ENCODE measurements around the gene DGKQ. TPM values are rescaled to one million over a fixed set of nuclear protein-coding genes. Genes with fewer than 3 reads are reported as not detected.

Gene DGKQ
- total RNA-seq, 4 donors from 2014 or later, result 51.8 to 147 (median 86.0) TPM

DNA sequence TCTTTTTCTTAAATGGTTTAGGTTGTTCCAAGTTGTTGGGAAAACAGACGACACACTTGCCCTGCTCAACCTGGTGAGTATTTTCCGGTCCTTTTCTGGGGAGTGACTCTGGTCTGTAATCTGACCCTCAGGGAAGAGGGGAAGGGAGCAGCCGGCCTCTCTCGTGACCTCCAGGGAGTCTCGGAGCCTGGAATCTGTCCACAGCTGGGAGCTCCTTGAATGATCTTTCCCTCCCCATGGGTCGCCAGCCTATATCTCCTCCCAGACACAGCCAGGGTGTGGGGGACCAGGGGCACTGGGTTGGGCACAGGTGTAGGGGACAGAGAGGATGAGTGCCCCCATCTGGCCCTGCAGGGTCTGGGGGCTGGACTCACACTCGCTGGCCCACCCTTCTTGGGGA, 22.2 kb downstream of the DGKQ start:
- DNase-seq, result no peak
- H3K36me3 ChIP-seq, result peaks cover 0 to 5% (median 0%) of the 10 kb centered on the region in 4 donors
- H3K4me1 ChIP-seq, result no peaks in the 10 kb centered on the region
- no peak overlapping the region for H3K4me3 ChIP-seq
- H3K27ac ChIP-seq, result no peak overlapping the region
- 69 to 80% methylated on average over 1 to 6 of the region's 7 CpGs for whole genome bisulfite sequencing, 2 donors (ENCODE audit: low coverage in 1 of 2)
- in situ Hi-C loops (cut with MboI; ENCODE audit: low pct_ligation_motif_present in 1 of 4, low pct_unique_long_range_greater_than_20kb in 1 of 4, low sequenced_read_pairs in 3 of 4) (no loop called here), intact Hi-C loops (cut with DNase I; ENCODE audit: low total_unique reads) (no loop called here)
- H3K27me3 ChIP-seq, result no peaks in the 10 kb centered on the region
- TF ChIP-seq POLR2AphosphoS5 (IDR thresholded peaks at IDR 0.05) (no peak), POLR2A (IDR thresholded peaks at IDR 0.05) (no peak), EP300 (IDR thresholded peaks at IDR 0.05; ENCODE audit: low read depth) (no peak)
- TF ChIP-seq, protein P1, sequence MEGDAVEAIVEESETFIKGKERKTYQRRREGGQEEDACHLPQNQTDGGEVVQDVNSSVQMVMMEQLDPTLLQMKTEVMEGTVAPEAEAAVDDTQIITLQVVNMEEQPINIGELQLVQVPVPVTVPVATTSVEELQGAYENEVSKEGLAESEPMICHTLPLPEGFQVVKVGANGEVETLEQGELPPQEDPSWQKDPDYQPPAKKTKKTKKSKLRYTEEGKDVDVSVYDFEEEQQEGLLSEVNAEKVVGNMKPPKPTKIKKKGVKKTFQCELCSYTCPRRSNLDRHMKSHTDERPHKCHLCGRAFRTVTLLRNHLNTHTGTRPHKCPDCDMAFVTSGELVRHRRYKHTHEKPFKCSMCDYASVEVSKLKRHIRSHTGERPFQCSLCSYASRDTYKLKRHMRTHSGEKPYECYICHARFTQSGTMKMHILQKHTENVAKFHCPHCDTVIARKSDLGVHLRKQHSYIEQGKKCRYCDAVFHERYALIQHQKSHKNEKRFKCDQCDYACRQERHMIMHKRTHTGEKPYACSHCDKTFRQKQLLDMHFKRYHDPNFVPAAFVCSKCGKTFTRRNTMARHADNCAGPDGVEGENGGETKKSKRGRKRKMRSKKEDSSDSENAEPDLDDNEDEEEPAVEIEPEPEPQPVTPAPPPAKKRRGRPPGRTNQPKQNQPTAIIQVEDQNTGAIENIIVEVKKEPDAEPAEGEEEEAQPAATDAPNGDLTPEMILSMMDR (IDR thresholded peaks at IDR 0.05), result no peak
- no peaks in the 10 kb centered on the region for H3K9me3 ChIP-seq

DNA sequence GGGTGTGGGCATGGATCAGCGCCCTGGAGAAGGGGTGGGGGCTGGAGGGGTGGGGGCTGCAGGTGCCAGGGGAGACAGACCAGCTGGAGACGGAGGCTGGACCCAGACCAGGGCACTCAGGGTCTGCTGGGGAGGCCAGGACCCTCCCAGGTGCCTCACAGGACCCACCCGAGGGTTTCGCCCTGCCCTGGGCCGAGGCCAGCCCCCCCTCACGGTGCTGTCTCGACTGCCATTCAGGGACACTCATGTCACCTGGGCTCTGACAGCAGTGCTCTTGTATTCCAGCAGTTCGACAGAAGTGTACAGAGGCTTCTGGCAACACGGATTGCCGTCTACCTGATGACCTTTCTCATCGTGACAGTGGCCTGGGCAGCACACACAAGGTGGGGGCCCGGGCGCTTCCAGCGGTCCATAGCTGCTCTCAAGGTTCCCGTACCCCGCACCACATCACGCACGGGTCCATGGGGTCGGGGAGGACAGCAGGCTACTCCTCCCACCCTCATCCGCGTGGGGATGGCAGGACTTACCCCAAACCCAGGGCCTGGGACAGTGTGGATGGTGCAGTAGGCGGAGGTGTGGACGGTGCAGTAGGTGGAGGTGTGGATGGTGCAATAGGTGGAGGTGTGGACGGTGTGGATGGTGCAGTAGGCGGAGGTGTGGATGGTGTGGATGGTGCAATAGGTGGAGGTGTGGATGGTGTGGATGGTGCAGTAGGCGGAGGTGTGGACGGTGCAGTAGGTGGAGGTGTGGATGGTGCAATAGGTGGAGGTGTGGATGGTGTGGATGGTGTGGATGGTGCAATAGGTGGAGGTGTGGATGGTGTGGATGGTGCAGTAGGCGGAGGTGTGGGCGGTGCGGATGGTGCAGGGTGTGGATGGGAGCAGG, 23.0 kb downstream of the DGKQ start:
- TF ChIP-seq POLR2AphosphoS5 (IDR thresholded peaks at IDR 0.05) (no peak), EP300 (IDR thresholded peaks at IDR 0.05; ENCODE audit: low read depth) (no peak), POLR2A (IDR thresholded peaks at IDR 0.05) (no peak)
- TF ChIP-seq, protein P1 (IDR thresholded peaks at IDR 0.05), result no peak
- no peaks in the 10 kb centered on the region for H3K9me3 ChIP-seq
- intact Hi-C loops (cut with DNase I; ENCODE audit: low total_unique reads) (no loop called here), in situ Hi-C loops (cut with MboI; ENCODE audit: low pct_ligation_motif_present in 1 of 4, low pct_unique_long_range_greater_than_20kb in 1 of 4, low sequenced_read_pairs in 3 of 4) (no loop called here)
- H3K27me3 ChIP-seq, result no peaks in the 10 kb centered on the region
- H3K36me3 ChIP-seq, result peaks cover 0 to 5% (median 0%) of the 10 kb centered on the region in 4 donors
- H3K4me1 ChIP-seq, result no peaks in the 10 kb centered on the region
- H3K27ac ChIP-seq, result no peak overlapping the region
- 90 to 100% methylated on average over 5 to 30 of the region's 30 CpGs for WGBS, 2 donors (ENCODE audit: low coverage in 1 of 2)
- DNase-seq, result no peak
- no peak overlapping the region for H3K4me3 ChIP-seq

- in situ Hi-C loops (cut with MboI; ENCODE audit: low pct_ligation_motif_present in 1 of 4, low pct_unique_long_range_greater_than_20kb in 1 of 4, low sequenced_read_pairs in 3 of 4) (no loop called here), intact Hi-C loops (cut with DNase I; ENCODE audit: low total_unique reads) (no loop called here)
- Histone ChIP-seq H3K4me3 (no peak overlapping the region), H3K9me3 (no peaks in the 10 kb centered on the region), H3K36me3 (peaks cover 0 to 5% (median 0%) of the 10 kb centered on the region in 4 donors), H3K4me1 (no peaks in the 10 kb centered on the region), H3K27me3 (no peaks in the 10 kb centered on the region), H3K27ac (no peak overlapping the region)
- TF ChIP-seq EP300 (IDR thresholded peaks at IDR 0.05; ENCODE audit: low read depth) (no peak), POLR2A (IDR thresholded peaks at IDR 0.05) (no peak), POLR2AphosphoS5 (IDR thresholded peaks at IDR 0.05) (no peak)
- TF ChIP-seq, protein P1 (IDR thresholded peaks at IDR 0.05), result no peak
- 91% methylated on average over 20 of the region's 20 CpGs; no CpG with 5 or more reads in 1 of the 2 donors for WGBS, 2 donors (ENCODE audit: low coverage in 1 of 2)
- no peak for DNase-seq
These were observed 23.7 kb downstream of the DGKQ start for GRCh38 chr4:949656-950055.

- H3K36me3 ChIP-seq, result peaks cover 0 to 5% (median 0%) of the 10 kb centered on the region in 4 donors
- no peak overlapping the region for H3K4me3 ChIP-seq
- no peak for DNase-seq
- 91% methylated on average over 13 of the region's 13 CpGs; no CpG with 5 or more reads in 1 of the 2 donors for WGBS, 2 donors (ENCODE audit: low coverage in 1 of 2)
- H3K4me1 ChIP-seq, result no peaks in the 10 kb centered on the region
- H3K27me3 ChIP-seq, result no peaks in the 10 kb centered on the region
- intact Hi-C loops (cut with DNase I; ENCODE audit: low total_unique reads), result no loop called here
- no peaks in the 10 kb centered on the region for H3K9me3 ChIP-seq
- in situ Hi-C loops (cut with MboI; ENCODE audit: low pct_ligation_motif_present in 1 of 4, low pct_unique_long_range_greater_than_20kb in 1 of 4, low sequenced_read_pairs in 3 of 4), result no loop called here
- no peak for TF ChIP-seq POLR2AphosphoS5 (IDR thresholded peaks at IDR 0.05)
- TF ChIP-seq POLR2A (IDR thresholded peaks at IDR 0.05), result no peak
- no peak for TF ChIP-seq EP300 (IDR thresholded peaks at IDR 0.05; ENCODE audit: low read depth)
- TF ChIP-seq, protein P1 (IDR thresholded peaks at IDR 0.05), result no peak
- H3K27ac ChIP-seq, result no peak overlapping the region
These were observed 24.5 kb downstream of the DGKQ start for GRCh38 chr4:948936-949300.

Measured in transverse colon (tissue), 4 donors.